ENCODE data around the gene TRAPPC14. TPM values are rescaled to one million over a fixed set of nuclear protein-coding genes. Genes with fewer than 3 reads are reported as not detected.

Gene TRAPPC14
- total RNA-seq, 1 donor = 8.0 TPM

GRCh38 chr7:100119970-100120732 lies 38.4 kb downstream of the TRAPPC14 start:
- peaks cover 26% of the 10 kb centered on the region for H3K79me2 ChIP-seq (ENCODE audit: insufficient read depth, low read length)
- peak overlapping the region; percentile 78 for H3K4me3 ChIP-seq (ENCODE audit: insufficient read depth, low read length)
- no peaks in the 10 kb centered on the region for H3K9me3 ChIP-seq (ENCODE audit: low read depth, low read length)
- H3K4me2 ChIP-seq (ENCODE audit: insufficient read depth, low read length) = peak overlapping the region; percentile 95
- DNase-seq (ENCODE audit: insufficient read length, low spot score, missing footprints) = peak; percentile 96
- peaks cover 18% of the 10 kb centered on the region for H3K4me1 ChIP-seq (ENCODE audit: insufficient read depth, low read length)
- no peaks in the 10 kb centered on the region for H4K20me1 ChIP-seq (ENCODE audit: insufficient read depth, low read length)
- H2AFZ ChIP-seq (ENCODE audit: low read length) = peak overlapping the region; percentile 94
- peaks cover 13% of the 10 kb centered on the region for H3K36me3 ChIP-seq (ENCODE audit: insufficient read depth, low read length)
- no peaks in the 10 kb centered on the region for H3K27me3 ChIP-seq (ENCODE audit: insufficient read depth, low read length)
- TF ChIP-seq CTCF (IDR thresholded peaks at IDR 0.05; ENCODE audit: extremely low read depth, low read depth, low read length) = no peak
- peak overlapping the region; percentile 92 for H3K27ac ChIP-seq (ENCODE audit: low read depth, low read length)

DNA sequence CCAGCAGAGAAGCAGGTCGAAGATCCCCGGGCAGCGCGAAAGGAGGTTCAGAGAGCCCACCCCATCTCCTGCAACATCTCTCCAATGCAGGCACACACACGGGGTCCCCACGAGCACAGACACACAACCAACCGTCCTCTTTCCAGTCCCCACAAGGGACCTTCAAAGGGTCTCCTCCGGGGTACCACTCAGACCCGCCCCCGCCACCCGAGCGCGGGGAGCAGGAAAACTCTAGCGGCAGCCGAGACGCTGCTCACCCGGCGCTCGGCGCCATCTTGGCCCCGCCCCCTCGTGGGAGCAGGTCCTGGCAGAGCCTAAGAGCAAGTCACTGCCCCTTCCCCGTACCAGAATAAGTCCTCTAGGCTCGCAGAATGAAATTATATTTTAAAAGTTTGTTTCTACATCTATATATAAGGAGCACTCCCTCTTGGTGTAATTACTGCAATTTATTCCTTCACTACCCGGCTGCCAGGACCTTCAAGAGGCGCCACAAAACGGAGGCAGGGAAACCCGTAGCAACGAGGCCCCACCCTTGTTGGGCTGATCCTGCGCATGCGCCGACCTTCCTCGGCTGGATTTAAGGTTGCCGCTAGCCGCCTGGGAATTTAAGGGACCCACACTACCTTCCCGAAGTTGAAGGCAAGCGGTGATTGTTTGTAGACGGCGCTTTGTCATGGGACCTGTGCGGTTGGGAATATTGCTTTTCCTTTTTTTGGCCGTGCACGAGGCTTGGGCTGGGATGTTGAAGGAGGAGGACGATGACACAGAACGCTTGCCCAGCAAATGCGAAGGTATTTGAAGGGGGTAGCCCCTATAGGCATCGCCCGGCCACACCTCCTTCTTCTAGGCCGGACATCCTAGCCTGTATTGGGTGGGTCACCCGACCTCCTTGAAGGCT lies 39.2 kb downstream of the TRAPPC14 start, which contains the start of the genes CNPY4 and TAF6:
CNPY4 (plus strand) TSS at position 563 of the 898 bp plus-strand sequence; CDS start at position 674, 111 bp downstream.
TAF6 (minus strand) TSS at position 287 of the 898 bp plus-strand sequence. CDS start 5,149 bp downstream, outside the sequence.
- Histone ChIP-seq H3K9me3 (ENCODE audit: low read depth, low read length) (no peaks in the 10 kb centered on the region), H3K27ac (ENCODE audit: low read depth, low read length) (peak within 1 kb of the TSS; percentile 92), H3K4me1 (ENCODE audit: insufficient read depth, low read length) (peaks cover 18% of the 10 kb centered on the region), H3K4me3 (ENCODE audit: insufficient read depth, low read length) (peak within 1 kb of the TSS; percentile 78), H3K36me3 (ENCODE audit: insufficient read depth, low read length) (peaks cover 7% of the 10 kb centered on the region), H3K79me2 (ENCODE audit: insufficient read depth, low read length) (peaks cover 26% of the 10 kb centered on the region), H2AFZ (ENCODE audit: low read length) (peak within 1 kb of the TSS; percentile 94), H3K4me2 (ENCODE audit: insufficient read depth, low read length) (peak within 1 kb of the TSS; percentile 95), H3K27me3 (ENCODE audit: insufficient read depth, low read length) (no peaks in the 10 kb centered on the region), H4K20me1 (ENCODE audit: insufficient read depth, low read length) (no peaks in the 10 kb centered on the region)
- DNase-seq (ENCODE audit: insufficient read length, low spot score, missing footprints) = peak; percentile 99
- no peak for TF ChIP-seq CTCF (IDR thresholded peaks at IDR 0.05; ENCODE audit: extremely low read depth, low read depth, low read length)

DNA sequence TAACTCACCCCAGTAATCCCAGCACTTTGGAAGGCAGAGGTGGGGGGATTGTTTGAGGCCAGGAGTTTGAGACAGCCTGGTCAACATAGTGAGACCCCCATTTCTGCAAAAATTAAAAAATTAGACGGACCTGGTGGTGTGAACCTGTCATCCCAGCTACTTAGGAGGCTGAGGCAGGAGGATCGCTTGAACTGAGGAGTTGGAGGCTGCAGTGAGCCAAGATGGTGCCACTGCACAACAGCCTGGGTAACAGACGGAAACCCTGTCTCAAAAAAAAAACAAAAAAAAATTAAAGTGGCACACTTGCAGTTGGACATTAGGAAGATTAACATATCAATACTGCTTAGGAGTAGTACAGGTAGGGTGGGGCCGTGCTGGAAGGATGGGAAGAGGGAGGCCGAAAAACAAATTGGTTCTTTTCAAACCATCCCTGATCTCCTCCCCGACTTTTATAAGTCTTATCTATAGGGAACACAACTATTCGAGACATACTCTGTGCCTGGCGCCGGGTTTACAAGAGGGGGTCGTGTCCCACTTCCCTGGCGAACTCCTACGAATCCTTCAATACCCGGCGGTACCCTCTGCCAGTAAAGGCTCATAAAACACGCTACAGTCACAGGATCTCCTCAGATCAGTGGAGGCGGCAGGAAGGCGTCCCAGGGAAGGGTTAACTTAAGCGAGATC lies 40.0 kb downstream of the TRAPPC14 start:
- no peak for DNase-seq (ENCODE audit: insufficient read length, low spot score, missing footprints)
- peaks cover 18% of the 10 kb centered on the region for H3K4me1 ChIP-seq (ENCODE audit: insufficient read depth, low read length)
- H3K36me3 ChIP-seq (ENCODE audit: insufficient read depth, low read length) = peaks cover 12% of the 10 kb centered on the region
- peak overlapping the region; percentile 94 for H2AFZ ChIP-seq (ENCODE audit: low read length)
- no peaks in the 10 kb centered on the region for H4K20me1 ChIP-seq (ENCODE audit: insufficient read depth, low read length)
- peak overlapping the region; percentile 78 for H3K4me3 ChIP-seq (ENCODE audit: insufficient read depth, low read length)
- H3K79me2 ChIP-seq (ENCODE audit: insufficient read depth, low read length) = peaks cover 26% of the 10 kb centered on the region
- H3K9me3 ChIP-seq (ENCODE audit: low read depth, low read length) = no peaks in the 10 kb centered on the region
- no peaks in the 10 kb centered on the region for H3K27me3 ChIP-seq (ENCODE audit: insufficient read depth, low read length)
- peak overlapping the region; percentile 95 for H3K4me2 ChIP-seq (ENCODE audit: insufficient read depth, low read length)
- peak overlapping the region; percentile 92 for H3K27ac ChIP-seq (ENCODE audit: low read depth, low read length)
- TF ChIP-seq CTCF (IDR thresholded peaks at IDR 0.05; ENCODE audit: extremely low read depth, low read depth, low read length) = no peak

All from osteoblast (primary cell).